ENCODE measurements around the gene SPAAR. TPM values are rescaled to one million over a fixed set of nuclear protein-coding genes. Genes with fewer than 3 reads are reported as not detected.
"Not testable (repeated sequence)": the region's sequence is repeated elsewhere in the genome, so short reads cannot be mapped to it uniquely, and the experiment has no call there.

SPAAR gene, protein sequence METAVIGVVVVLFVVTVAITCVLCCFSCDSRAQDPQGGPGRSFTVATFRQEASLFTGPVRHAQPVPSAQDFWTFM
- total RNA-seq = under 0.01 TPM

DNA sequence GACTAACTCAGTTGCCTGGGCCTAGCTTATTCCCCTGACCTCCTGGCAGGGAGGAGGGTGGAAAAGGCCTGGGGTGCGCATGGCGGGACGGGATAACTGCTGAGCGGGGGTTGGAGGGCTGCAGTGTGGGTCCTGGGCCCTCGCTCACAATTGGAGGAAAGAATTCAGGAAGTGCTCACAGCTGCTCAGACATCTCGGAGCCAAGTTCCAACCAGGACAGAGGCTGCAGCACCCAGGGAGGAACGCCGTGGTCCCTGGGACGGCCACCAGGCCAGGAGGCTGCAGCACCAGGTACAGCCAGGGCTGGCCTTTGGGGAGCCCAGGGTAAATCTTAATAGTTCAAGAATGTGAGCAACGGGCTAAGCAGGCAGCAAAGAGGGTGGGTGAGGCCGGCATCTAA, at the start of gene SPAAR:
SPAAR (plus strand) TSS at position 217 of the 400 bp plus-strand sequence. CDS start 974 bp downstream, outside the sequence.
- DNase-seq (ENCODE audit: low read depth in 2 of 3, low spot score in 2 of 3) = no peak

DNA sequence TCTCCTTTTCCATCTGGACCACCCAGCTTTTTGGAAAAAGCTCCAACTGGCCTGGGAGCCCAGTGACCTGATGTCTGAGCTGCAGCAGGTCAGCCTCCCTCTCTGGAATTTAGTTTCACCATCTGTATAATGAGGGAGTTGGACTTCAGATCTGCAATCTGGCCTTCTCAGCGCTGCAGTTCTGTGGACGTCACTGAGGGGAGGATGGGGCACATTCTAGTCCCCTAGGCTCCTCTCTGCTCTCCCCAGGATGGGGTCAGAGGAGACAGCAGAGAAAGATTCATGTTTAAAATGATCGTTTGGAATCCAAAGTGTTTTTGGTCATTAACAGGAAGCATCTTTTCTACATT, 49.3 kb upstream of the SPAAR start:
- DNase-seq (ENCODE audit: low read depth in 2 of 3, low spot score in 2 of 3) = no peak

DNA sequence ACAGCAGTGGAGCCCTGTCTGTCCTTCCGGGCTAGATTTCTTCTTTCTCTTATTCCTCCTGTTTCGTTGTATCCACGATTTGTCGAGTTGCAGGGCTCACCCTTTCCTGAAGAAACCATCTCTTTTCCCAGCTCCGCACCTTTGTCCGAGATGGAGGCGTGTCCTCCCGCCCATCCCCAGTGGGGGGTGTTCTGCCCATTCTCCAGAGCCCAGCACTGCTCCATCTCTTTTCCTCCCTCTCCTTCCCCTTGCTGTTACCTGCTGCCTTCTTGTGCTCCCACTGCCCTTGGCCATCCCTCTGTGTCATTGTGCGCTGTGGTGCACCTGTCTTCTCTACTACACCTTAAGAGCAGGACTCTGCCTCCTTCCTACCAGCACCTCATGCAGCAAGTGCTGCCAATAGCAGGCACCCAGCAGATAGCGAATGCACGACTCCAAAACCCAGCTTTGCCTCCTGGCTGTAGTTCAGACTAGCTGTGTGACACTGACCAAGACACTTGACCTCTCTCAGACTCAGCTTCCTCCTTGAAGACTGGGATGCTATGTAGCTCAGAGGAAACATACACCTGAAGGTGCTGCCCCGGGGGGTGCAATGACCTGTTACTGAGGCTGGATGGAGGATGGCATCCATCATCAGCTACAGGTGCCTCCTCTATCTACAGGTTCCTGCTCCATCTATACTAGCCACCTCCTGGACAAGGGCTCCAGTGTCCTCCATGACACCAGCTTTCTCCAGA, 48.0 kb upstream of the SPAAR start:
- DNase-seq (ENCODE audit: low read depth in 2 of 3, low spot score in 2 of 3) = no peak

DNA sequence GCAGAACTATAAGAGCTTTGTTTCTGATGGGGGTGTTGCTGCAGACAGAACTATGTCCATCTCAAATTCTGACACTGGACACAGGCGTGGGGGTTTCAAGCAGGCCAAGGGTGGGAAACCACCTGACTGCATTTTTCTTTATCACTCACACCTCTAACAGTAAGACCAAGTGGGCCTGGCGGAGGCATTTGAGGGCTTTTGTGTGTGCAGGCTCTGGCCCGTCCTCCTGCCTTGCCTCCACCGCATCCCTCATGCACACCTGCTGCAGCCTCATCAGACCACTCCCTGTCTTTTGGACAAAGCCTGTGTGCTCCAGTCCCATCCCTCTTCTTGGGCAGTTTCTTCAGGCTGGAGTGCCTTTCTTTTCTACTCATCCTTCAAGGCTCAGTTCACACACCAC, 47.0 kb upstream of the SPAAR start:
- DNase-seq (ENCODE audit: low read depth in 2 of 3, low spot score in 2 of 3) = no peak

DNA sequence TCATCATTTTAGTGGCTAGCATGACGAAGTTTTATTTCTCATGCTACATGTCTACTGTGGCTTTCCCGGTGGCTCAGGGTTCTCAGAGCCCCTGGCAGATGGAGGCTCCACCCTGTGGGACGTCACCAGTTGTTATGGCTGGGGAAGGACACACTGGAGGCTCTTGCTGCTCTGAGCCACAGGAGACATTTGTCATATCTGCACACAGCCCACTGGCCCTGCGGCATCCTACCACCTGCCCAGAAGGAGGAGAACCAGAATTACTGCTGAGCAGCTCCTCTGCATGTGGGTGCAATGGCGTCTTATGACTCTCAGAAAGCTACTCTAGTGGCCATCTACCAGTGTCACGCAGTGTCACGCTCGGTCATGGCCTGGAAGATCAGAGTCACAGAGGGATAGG, 45.7 kb upstream of the SPAAR start:
- no peak for DNase-seq (ENCODE audit: low read depth in 2 of 3, low spot score in 2 of 3)

DNA sequence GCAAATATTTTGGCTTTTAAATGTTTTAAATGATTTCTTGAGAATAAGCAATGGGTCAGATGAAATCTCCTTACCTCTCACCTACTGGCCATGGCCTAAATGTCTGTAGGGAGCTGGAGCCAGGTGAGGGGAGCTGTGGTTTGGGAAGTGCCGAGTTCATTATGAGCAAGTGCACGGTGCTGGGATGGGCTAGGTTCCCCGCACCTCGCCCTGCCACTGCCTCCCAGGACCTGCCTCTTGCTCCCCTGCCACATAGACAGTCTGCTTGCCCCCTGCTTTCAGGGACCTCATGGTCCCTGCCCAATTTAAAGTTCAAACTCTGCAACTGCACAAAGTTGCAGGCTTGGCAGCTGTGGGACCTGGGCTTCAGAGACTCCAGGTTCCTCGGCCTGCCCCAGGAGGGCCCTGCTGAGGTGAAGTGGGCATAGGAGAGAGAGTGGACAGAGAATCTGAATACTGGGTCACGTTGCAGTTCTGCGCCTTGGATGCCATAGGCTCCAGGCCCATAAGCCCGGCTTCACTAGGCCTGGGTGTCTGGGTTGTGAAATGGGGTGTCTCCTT, 44.5 kb upstream of the SPAAR start:
- no peak for DNase-seq (ENCODE audit: low read depth in 2 of 3, low spot score in 2 of 3)

DNA sequence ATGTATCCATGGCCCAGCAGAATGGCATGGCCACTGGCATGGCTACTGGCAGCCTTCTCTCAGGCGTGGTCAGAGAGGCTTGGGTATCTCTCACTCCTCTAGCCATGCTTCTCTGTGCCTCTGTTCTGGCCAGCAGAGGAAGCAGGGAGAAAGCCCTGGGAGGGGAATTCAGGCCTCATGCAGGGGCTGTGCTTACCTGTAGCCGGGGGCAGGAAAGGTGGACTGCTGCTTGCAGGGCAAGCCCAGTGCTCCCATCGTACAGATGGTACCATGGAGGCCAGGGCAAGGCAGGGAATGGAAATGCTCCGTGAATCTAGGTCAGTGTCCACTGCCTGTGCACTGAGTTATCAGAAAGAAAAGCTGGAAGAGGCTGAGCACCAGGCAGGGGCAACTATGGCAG, 41.8 kb upstream of the SPAAR start:
- no peak for DNase-seq (ENCODE audit: low read depth in 2 of 3, low spot score in 2 of 3)

DNA sequence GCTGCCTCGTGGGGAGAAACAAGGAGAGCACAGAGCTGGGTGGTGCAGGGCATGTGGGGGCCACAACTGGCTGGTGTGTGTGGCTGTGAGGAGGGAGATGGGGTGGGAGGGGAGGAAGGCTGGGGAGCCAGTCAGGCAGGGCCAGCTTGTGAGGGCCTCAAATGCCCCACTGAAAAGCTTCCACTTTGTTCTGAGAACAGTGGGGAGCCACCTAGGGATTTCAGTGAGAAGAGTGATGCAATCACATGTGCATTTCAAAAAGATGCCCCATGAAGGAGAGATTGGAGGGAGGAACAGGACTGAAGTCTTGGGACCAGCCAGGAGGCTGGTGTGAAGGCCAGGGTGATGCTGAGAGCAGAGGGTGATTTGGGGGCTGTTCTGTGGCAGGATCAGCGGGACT, 40.4 kb upstream of the SPAAR start:
- no peak for DNase-seq (ENCODE audit: low read depth in 2 of 3, low spot score in 2 of 3)

DNA sequence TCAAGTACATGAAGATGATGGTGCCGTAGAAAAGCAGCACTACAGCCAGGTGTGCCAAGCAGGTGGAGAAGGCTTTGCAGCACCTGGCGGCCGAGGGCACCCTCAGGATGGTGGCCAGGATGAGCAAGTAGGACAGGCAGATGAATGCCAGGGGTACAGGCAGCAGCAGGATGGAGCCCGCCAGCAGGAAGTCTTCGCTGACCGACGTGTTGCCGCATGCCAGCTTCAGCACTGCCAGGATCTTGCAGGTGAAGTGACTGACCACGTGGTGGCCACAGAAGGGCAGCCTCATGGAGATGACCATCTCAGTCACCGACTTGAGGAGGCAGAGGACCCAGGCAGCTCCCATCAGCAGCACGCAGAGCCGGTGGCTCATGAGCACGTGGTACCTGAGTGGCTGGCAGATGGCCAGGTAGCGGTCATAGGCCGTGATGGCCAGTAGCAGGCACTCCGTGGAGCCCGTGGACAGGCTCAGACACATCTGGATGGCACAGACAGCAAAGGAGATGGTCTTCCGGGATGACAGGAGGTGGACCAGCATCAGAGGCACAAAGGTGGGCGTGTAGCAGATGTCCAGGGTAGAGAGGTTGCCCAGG, 39.6 kb upstream of the SPAAR start:
- no peak for DNase-seq (ENCODE audit: low read depth in 2 of 3, low spot score in 2 of 3)

DNA sequence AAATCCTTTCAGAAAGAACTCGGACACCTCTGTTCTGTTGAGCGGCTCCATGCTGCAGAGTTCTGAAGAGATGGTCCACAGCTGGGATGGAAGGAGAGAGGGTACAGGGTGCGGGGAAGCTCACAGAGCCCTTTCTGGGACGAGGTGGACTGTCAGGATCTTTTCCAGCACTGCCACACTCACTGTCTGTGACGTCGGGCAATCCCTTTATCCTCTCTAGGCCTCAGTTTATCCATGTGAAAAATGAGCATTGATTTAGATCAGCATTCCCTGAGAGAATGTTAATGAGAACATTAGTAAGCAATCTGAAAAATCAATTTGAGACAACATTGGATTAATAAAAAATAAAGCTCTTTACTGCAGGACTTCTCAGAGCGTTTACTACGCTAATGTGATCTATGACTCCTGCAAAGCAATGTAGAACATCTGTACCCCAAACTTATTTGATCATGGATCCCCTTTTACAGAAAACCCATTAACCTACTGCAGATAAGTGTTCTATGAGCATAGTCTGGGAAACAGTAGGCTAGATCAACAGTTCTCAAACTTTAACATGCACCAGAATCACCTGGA, 38.9 kb upstream of the SPAAR start, which contains the start of gene OR13J1:
OR13J1 (minus strand) TSS at position 51 of the 573 bp plus-strand sequence; CDS start at position 51, 0 bp downstream.
- no peak for DNase-seq (ENCODE audit: low read depth in 2 of 3, low spot score in 2 of 3)

DNA sequence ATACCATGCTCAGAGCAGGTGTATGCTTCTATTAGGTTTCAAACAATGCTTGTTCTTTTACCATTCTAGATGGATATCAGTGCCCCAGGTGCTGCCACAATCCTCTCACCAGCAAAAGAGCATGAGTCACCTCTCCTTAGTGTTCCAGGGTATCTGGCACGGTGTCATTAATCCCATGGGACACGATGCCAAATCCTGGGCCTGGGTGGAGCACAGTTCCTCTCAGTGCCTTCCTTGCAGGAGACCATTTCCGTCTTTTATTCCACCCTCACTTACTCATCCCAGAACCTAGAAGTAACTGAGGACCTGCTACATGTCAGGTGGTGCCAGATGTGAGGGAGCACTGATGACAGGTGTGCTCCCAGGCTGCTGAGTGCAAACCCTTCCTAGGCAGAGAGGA, 37.7 kb upstream of the SPAAR start:
- no peak for DNase-seq (ENCODE audit: low read depth in 2 of 3, low spot score in 2 of 3)

DNA sequence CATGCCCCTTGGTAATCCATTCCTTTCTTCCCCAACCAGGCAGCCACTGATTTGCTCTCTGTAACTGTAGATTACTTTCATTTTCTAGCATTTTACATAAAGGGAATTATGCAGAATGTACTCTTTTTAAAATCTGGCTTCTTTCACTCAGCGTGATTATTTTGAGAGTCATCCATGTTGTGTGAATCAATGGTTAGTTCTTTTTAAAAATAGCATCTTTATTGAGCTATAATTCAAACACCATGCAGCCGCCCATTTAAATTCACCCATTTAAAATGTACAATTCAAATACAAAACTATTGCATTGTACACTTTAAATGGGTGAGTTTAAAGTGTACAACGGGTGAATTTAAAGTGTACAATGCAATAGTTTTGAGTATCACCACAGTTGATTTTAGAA, 36.8 kb upstream of the SPAAR start:
- no peak for DNase-seq (ENCODE audit: low read depth in 2 of 3, low spot score in 2 of 3)

DNA sequence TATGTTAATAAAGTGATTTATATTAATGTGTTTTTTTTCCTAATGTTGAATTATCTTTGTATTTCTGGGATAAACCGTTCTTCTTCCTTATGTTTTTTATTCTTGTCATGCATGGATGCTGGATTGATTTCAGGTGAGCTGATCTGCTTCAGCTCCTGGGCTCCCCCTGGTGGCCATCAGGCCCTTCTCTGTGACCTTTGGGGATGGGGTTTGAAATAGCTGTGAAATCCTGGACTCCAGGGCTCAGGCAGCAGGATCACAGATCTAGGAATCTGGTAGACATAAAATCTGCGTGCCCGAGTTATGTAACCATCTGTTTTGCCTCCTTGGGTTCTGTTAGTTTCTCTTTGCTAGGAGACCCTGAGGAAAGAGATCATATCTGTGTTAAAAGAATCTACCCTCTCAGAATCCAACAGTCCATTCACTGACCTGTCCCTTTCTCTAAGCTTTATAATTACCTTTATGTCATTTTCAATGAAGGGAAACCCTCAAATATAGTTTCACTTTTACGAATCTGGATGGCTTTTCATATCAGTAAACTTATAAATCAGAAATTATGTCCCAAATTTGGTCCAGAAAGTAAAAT, 26.9 kb upstream of the SPAAR start:
- DNase-seq (ENCODE audit: low read depth in 2 of 3, low spot score in 2 of 3) = peak; percentile 61 to 63 (median 62)

DNA sequence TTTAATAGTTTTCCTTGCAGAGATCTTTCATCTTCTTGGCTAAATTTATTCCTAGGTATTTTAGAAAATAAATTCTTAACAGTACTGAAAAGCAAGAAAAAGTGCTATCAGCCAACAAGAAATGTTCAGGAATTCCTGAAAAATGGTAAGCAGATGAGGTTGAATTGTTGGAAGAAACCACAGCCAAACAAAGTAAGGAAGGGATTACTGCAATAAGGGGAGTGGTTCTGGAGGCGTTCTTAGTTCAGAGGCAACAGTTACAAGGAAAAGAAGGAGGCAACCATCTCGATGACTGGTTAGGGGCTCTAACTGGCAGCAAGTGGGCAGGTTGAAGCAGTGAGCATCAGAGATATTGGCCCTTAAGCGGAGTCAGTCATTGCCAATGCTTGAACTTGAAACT, 26.3 kb upstream of the SPAAR start:
- no peak for DNase-seq (ENCODE audit: low read depth in 2 of 3, low spot score in 2 of 3)

DNA sequence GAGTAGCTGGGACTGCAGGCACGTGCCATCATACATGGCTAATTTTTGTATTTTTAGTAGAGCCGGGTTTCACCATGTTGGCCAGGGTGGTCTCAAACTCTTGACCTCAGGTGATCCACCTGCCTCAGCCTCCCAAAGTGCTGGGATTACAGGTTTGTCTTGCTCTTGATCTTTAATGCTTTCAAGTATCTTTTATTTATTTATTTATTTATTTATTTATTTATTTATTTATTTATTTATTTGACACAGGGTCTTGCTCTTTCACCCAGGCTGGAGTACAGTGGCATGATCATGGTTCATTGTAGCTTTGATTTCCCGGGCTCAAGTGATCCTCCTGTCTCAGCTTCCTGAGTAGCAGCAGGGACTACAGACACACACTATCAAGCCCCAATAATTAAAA, 24.4 kb upstream of the SPAAR start:
- not testable (repeated sequence) for DNase-seq (ENCODE audit: low read depth in 2 of 3, low spot score in 2 of 3)

DNA sequence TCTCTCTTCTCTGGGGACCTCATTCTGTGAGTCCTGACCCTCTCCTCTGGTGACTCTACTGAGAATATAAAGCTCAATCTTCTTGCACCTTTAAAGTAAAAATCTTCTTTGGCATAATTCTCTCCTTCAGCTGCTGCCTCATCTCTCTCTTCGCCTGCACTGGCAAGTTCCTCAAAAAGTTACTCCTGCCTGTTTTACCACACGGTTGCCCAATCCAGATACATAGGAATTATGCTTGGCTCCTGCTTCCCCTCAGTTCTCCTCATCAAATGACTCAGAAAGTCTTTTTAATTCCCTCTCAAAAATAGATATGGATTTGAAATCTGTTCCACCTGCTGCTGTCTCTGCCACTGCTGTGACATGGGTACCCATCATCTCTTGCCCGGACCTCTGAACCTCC, 17.6 kb upstream of the SPAAR start:
- DNase-seq (ENCODE audit: low read depth in 2 of 3, low spot score in 2 of 3) = no peak

DNA sequence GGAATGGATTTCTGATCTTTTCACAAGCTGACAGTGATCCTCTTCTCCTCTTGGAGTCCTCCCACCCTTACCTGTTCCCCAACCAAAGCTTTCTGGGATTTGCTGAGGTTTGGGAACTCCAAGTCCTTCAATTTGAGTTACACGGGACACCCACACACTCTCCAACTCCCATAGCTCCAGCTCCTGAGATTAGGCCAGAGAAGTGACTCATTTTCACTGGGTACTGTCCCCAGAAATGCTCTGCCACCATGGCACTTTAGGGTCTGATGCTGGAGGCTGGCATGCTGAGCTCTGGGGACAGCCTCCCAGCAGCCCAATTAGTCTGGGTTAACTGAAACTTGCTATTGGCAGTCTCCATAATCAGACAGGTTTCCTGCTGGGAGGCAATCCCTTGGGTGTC, 17.2 kb upstream of the SPAAR start:
- DNase-seq (ENCODE audit: low read depth in 2 of 3, low spot score in 2 of 3) = no peak

DNA sequence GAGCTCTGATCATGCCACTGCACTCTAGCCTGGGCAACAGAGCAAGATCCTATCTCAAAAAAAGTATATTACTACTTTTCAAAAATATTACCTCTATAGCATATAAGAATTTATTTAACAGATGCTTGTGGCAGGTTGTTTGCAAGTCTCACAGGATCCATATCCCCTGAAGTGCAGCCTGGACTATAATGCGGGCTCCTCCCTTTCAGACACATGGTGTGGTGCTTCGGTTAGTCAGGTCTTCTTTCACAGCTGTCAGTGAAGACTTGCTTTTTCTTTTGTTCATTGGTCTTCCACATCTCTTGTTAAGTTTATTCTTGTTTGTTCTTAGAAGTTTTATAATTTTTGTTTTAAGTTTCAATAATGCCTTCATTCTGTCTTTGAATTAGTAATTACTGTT, 12.7 kb upstream of the SPAAR start:
- no peak for DNase-seq (ENCODE audit: low read depth in 2 of 3, low spot score in 2 of 3)

DNA sequence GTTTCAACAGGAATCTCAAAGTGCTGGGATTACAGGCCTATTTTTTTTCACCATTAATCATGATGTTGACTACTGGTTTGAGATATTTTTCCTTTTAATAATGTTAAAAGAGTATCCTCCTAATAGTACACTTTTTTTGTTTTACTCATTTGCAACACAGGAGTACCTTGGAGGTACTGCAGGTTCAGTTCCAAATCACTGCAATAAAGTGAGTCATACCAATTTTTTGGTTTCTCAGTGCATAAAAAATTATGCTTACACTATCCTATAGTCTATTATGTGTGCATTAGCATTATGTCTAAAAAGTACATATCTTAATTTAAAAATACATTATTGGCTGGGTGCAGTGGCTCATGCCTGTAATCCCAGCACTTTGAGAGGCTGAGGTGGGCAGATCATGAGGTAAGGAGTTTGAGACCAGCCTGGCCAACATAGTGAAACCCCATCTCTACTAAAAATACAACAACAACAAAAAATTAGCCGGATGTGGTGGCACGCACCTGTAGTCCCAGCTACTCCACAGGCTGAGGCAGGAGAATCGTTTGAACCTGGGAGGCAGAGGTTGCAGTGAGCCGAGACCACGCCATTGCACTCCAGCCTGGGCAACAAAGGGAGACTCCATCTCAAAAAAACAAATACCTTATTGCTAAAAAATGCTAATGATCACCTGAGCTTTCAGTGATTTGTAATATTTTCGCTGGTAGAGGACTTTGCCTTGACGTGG, 11.8 kb upstream of the SPAAR start:
- not testable (repeated sequence) for DNase-seq (ENCODE audit: low read depth in 2 of 3, low spot score in 2 of 3)

DNA sequence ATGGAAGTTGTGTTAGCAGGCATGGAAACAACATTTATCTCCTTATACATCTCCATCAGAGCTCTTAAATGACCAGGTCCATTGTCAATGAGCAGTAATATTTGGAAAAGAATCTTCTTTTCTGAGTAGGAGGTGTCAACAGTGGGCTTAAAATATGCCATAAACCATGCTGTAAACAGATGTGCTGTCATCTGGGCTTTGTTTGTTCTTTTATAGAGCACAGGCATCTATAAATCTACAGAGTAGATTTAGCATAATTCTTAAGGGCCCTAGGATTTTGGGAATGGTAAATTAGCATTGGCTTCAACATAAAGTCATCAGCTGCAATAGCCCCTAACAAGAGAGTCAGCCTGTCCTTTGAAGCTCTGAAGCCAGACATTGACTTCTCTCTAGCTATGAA, 11.0 kb upstream of the SPAAR start:
- DNase-seq (ENCODE audit: low read depth in 2 of 3, low spot score in 2 of 3) = no peak

DNA sequence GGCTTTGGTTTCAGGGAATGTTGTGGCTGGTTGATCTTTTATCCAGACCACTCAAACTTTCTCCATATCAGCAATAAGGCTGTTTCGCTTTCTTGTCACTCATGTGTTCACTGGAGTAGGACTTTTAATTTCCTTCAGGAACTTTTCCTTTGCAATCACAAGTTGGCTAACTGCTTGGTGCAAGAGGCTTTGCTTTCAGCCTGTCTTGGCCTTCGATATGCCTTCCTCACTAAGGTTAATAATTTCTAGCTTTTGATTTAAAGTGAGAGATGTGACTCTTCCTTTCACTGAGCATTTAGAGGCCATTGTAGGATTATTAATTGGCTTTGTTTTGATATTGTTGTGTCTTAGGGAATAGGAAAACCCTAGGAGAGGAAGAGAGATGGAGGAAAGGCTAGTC, 10.3 kb upstream of the SPAAR start:
- DNase-seq (ENCODE audit: low read depth in 2 of 3, low spot score in 2 of 3) = no peak

All from hematopoietic multipotent progenitor cell (in vitro differentiated cells).